DND-41 (cell line): ENCODE measurements around the gene PFKFB2.

Source experiments
- EZH2 ChIP-seq: IDR thresholded peaks from 3 replicates; pipeline ENCODE4 v1.6.1; 2012; ENCODE audit warnings: borderline replicate concordance, low read depth, mild to moderate bottlenecking, moderate library complexity, low read length, inconsistent platforms; ENCODE audit not compliant: severe bottlenecking
- TF ChIP-seq, protein P1 (sequence below): IDR thresholded peaks from 2 replicates; pipeline ENCODE4 v1.5.1; 2012; ENCODE audit warnings: borderline replicate concordance, low read length, moderate library complexity, mild to moderate bottlenecking; ENCODE audit not compliant: poor library complexity, severe bottlenecking; ENCODE audit errors: extremely low read depth

DNA sequence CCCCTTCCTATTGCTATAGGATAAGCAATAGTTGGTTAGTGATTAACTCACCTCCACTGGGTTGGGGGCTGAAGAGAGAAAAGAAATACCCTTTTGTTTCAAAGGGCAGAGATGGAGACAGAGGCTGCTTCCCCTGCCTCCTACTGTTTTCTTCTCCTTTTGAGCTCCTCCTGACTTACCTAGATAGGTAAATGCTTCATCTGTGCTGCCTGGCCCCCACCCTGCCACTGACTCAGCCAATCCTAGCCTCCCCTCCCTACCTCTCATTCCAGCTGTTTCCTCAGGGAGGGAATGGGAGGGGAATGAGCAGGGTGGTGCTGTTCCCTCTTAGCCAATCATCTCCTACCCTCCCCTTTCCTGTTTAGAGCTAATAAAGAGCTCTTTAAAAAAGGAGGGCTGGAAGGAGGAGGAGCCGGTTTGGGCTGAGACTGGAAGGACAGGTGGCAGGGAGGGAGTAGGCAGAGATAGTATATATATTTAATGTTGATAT, 20.5 kb upstream of the PFKFB2 start, which contains the start of gene C1orf116:
- TF ChIP-seq, protein P1, sequence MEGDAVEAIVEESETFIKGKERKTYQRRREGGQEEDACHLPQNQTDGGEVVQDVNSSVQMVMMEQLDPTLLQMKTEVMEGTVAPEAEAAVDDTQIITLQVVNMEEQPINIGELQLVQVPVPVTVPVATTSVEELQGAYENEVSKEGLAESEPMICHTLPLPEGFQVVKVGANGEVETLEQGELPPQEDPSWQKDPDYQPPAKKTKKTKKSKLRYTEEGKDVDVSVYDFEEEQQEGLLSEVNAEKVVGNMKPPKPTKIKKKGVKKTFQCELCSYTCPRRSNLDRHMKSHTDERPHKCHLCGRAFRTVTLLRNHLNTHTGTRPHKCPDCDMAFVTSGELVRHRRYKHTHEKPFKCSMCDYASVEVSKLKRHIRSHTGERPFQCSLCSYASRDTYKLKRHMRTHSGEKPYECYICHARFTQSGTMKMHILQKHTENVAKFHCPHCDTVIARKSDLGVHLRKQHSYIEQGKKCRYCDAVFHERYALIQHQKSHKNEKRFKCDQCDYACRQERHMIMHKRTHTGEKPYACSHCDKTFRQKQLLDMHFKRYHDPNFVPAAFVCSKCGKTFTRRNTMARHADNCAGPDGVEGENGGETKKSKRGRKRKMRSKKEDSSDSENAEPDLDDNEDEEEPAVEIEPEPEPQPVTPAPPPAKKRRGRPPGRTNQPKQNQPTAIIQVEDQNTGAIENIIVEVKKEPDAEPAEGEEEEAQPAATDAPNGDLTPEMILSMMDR: no peak
- no peak for TF ChIP-seq EZH2
